ENCODE data around the gene ADAMTS19. TPM values are rescaled to one million over a fixed set of nuclear protein-coding genes. Genes with fewer than 3 reads are reported as not detected.

ADAMTS19 gene
- total RNA-seq, 1 donor from 2014 or later = not detected

GRCh38 chr5:129459450-129459776 is 685 bp upstream of the ADAMTS19 start:
- H3K4me3 ChIP-seq = peak overlapping the region; percentile 45
- peaks cover 4% of the 10 kb centered on the region for H3K4me1 ChIP-seq
- no peaks in the 10 kb centered on the region for H3K36me3 ChIP-seq
- peaks cover 35% of the 10 kb centered on the region for H3K27me3 ChIP-seq (ENCODE audit: low read depth)
- no peak for TF ChIP-seq CTCF (IDR thresholded peaks at IDR 0.05)
- DNase-seq (no peak), ATAC-seq (no peak)
- intact Hi-C loops (cut with DNase I) = no loop called here
- H3K27ac ChIP-seq = no peak overlapping the region
- H3K9me3 ChIP-seq = no peaks in the 10 kb centered on the region

GRCh38 chr5:129460672-129460935 is 506 bp downstream of the ADAMTS19 start:
- H3K9me3 ChIP-seq = no peaks in the 10 kb centered on the region
- DNase-seq (no peak), ATAC-seq (peak in 1 of 2 donors; percentile 13)
- peaks cover 35% of the 10 kb centered on the region for H3K27me3 ChIP-seq (ENCODE audit: low read depth)
- H3K36me3 ChIP-seq = no peaks in the 10 kb centered on the region
- no peak overlapping the region for H3K27ac ChIP-seq
- no peak for TF ChIP-seq CTCF (IDR thresholded peaks at IDR 0.05)
- peak overlapping the region; percentile 45 for H3K4me3 ChIP-seq
- peaks cover 4% of the 10 kb centered on the region for H3K4me1 ChIP-seq
- intact Hi-C loops (cut with DNase I) = no loop called here

GRCh38 chr5:129460936-129461710 is 1.0 kb downstream of the ADAMTS19 start:
- no peak for TF ChIP-seq CTCF (IDR thresholded peaks at IDR 0.05)
- ATAC-seq = peak; percentile 42 to 58
- DNase-seq = peak; percentile 49

GRCh38 chr5:129461711-129462332 is 1.7 kb downstream of the ADAMTS19 start:
- Histone ChIP-seq H3K4me1 (peaks cover 4% of the 10 kb centered on the region), H3K4me3 (peak overlapping the region; percentile 45), H3K27ac (no peak overlapping the region), H3K36me3 (no peaks in the 10 kb centered on the region), H3K27me3 (ENCODE audit: low read depth) (peaks cover 35% of the 10 kb centered on the region), H3K9me3 (no peaks in the 10 kb centered on the region)
- intact Hi-C loops (cut with DNase I) = no loop called here
- no peak for DNase-seq
- no peak for TF ChIP-seq CTCF (IDR thresholded peaks at IDR 0.05)
- ATAC-seq = no peak

More at GRCh38 chr5:129460936-129461710, 1.0 kb downstream of the ADAMTS19 start:
- peak overlapping the region; percentile 45 for H3K4me3 ChIP-seq
- peaks cover 35% of the 10 kb centered on the region for H3K27me3 ChIP-seq (ENCODE audit: low read depth)
- peaks cover 4% of the 10 kb centered on the region for H3K4me1 ChIP-seq
- H3K36me3 ChIP-seq = no peaks in the 10 kb centered on the region
- H3K27ac ChIP-seq = no peak overlapping the region
- H3K9me3 ChIP-seq = no peaks in the 10 kb centered on the region
- intact Hi-C loops (cut with DNase I) = no loop called here

GRCh38 chr5:129465776-129466344 is 5.8 kb downstream of the ADAMTS19 start:
- Histone ChIP-seq H3K4me3 (no peak overlapping the region), H3K27ac (no peak overlapping the region), H3K36me3 (no peaks in the 10 kb centered on the region), H3K27me3 (ENCODE audit: low read depth) (peaks cover 17% of the 10 kb centered on the region), H3K4me1 (no peaks in the 10 kb centered on the region), H3K9me3 (no peaks in the 10 kb centered on the region)
- ATAC-seq = no peak
- TF ChIP-seq CTCF (IDR thresholded peaks at IDR 0.05) = no peak
- intact Hi-C loops (cut with DNase I) = no loop called here
- DNase-seq = no peak

Measured in lower lobe of right lung (tissue), 2 donors.